ENCODE data around the gene ELMO1.

DNA sequence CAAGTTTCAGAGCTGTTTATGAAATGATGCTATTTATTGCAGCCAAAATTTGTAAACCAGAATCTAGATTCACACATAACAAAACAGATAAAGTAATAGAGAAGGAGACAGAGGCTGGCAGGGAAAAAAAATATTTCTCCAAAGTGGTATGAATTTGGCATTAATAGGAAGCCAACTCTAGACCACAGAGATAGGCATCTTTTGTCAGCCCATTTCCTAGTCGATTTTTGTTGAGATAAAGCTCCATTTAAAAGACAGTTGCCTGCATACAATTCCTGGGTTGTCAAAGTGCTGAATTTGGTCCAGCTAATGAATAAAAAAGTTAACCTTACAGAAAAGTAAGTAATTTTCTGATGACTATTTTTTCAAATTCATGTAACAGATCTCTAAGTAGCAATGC is 219.3 kb downstream of the ELMO1 start:
- TF ChIP-seq, protein P1, sequence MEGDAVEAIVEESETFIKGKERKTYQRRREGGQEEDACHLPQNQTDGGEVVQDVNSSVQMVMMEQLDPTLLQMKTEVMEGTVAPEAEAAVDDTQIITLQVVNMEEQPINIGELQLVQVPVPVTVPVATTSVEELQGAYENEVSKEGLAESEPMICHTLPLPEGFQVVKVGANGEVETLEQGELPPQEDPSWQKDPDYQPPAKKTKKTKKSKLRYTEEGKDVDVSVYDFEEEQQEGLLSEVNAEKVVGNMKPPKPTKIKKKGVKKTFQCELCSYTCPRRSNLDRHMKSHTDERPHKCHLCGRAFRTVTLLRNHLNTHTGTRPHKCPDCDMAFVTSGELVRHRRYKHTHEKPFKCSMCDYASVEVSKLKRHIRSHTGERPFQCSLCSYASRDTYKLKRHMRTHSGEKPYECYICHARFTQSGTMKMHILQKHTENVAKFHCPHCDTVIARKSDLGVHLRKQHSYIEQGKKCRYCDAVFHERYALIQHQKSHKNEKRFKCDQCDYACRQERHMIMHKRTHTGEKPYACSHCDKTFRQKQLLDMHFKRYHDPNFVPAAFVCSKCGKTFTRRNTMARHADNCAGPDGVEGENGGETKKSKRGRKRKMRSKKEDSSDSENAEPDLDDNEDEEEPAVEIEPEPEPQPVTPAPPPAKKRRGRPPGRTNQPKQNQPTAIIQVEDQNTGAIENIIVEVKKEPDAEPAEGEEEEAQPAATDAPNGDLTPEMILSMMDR (conservative IDR thresholded peaks at IDR 0.05; ENCODE audit: low read depth in 2 of 2): no peak
- TF ChIP-seq, protein P2, sequence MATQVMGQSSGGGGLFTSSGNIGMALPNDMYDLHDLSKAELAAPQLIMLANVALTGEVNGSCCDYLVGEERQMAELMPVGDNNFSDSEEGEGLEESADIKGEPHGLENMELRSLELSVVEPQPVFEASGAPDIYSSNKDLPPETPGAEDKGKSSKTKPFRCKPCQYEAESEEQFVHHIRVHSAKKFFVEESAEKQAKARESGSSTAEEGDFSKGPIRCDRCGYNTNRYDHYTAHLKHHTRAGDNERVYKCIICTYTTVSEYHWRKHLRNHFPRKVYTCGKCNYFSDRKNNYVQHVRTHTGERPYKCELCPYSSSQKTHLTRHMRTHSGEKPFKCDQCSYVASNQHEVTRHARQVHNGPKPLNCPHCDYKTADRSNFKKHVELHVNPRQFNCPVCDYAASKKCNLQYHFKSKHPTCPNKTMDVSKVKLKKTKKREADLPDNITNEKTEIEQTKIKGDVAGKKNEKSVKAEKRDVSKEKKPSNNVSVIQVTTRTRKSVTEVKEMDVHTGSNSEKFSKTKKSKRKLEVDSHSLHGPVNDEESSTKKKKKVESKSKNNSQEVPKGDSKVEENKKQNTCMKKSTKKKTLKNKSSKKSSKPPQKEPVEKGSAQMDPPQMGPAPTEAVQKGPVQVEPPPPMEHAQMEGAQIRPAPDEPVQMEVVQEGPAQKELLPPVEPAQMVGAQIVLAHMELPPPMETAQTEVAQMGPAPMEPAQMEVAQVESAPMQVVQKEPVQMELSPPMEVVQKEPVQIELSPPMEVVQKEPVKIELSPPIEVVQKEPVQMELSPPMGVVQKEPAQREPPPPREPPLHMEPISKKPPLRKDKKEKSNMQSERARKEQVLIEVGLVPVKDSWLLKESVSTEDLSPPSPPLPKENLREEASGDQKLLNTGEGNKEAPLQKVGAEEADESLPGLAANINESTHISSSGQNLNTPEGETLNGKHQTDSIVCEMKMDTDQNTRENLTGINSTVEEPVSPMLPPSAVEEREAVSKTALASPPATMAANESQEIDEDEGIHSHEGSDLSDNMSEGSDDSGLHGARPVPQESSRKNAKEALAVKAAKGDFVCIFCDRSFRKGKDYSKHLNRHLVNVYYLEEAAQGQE (IDR thresholded peaks at IDR 0.05; ENCODE audit: unreplicated experiment): no peak

All from GM23338 (cell line).